Hematopoietic multipotent progenitor cell treated with erythropoietin and hydrocortisone succinate and interleukin-3 and kit ligand, for 4 days (in vitro differentiated cells): ENCODE measurements around the gene CA5A.
"Not testable (repeated sequence)": the region's sequence is repeated elsewhere in the genome, so short reads cannot be mapped to it uniquely, and the experiment has no call there.

Experiments used
- DNase-seq: peaks from one replicate; pipeline ENCODE4 v3.0.0-alpha.2; 2015

Gene CA5A

DNA sequence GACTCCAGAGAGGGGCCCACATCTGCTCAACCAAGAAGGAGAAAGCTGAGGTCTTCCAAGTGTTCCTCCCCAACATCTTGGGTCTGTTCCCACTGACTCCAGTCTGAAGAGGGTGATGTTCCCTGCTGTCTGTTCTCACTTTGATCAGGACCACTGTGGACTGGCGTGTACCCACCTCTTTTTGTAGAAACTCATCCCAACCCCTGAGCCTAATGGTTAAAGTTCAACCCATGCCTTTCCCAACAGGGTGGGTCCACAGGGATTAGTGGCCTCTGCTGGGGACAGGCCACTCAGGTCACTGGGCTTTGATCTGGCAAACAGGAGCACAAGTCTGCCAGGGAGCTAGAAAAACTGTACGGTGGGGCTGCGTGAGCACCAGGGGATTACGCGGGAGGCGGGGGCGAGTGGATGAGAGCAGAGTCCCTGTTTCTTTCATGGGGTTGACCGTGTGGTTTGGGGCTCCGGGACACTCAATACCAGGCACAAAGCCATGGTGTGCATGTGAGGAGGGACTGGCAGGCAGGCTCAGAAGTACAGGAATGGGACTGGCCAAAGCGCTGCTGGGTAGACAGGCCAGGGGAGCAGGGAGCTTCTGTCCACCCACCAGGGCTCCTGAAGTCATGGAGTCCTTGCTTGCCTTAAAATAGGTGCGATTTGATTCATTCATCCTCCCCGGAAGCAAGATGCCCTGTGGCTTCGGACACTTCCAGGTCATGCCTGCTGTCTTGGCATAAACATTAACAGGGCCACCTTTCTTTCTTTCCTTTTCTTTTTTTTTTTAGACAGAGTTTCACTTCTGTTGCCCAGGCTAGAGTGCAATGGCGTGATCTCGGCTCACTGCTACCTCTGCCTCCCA, at the start of gene CA5A:
Gene CA5A, minus strand, starts transcription at position 155 of the 856 bp plus-strand sequence. Its CDS starts 79 bp downstream, at position 76.
- no peak for DNase-seq

DNA sequence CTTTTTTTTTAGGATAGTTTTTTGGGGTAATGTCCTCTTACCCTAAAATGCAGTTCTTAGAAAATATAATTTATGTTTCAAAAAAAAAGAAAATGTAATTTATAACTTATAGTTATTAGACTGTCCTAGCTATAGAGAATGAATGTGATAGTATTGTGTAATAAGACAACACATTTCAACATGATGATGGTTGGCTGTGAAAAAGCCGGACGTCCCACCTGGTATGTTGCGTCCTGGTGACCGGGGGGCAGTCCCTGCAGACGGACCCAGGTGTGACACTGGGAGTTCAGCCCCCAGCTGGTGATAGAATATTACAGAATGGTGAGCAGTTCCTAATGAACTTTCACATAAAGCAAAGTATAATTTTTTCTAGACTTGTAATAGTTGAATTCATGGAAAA, 49.2 kb upstream of the CA5A start:
- not testable (repeated sequence) for DNase-seq

- DNase-seq: no peak
These were observed 48.4 kb upstream of the CA5A start for GRCh38 chr16:87984632-87985267.

GRCh38 chr16:87984180-87984579, 47.9 kb upstream of the CA5A start:
- DNase-seq: not testable (repeated sequence)

- DNase-seq: not testable (repeated sequence)
These were observed 47.4 kb upstream of the CA5A start for GRCh38 chr16:87983737-87984097.

DNA sequence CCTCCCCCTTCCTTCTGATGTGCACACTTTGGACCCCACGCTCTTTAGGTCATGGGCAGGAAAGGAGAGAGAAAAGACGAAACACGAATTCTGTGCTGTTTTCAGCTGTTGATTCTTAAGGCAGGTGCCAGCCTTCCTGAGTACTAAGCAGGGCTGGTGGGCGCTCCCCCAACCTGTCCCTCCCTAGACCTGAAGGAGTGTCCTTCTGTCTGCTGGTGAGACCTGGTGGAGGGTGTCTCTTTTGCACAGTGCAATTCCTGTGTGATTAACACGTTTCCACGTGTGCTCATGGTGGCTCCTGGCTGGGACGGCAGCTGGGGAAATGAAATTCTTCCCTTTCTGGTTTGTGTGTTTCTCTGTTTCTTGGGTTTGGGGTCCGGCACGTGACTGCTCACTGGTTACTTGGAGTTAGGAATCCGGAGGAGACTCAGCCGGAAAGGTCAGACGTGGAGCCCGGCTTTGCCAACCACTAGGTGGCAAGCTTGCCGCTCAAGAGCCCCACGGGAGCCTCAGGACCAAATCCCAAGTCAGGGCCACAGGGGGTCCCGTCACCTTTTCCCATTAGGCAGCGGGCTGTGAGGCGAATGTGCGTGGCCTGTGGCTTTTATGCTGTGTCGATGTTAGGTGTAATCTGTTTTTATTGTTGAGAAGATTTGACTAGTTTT, 46.9 kb upstream of the CA5A start:
- DNase-seq: not testable (repeated sequence)

GRCh38 chr16:87982581-87983041, 46.3 kb upstream of the CA5A start:
- DNase-seq: no peak

GRCh38 chr16:87981376-87981775, 45.0 kb upstream of the CA5A start:
- not testable (repeated sequence) for DNase-seq

GRCh38 chr16:87979911-87980630, 43.7 kb upstream of the CA5A start:
- DNase-seq: not testable (repeated sequence)

DNA sequence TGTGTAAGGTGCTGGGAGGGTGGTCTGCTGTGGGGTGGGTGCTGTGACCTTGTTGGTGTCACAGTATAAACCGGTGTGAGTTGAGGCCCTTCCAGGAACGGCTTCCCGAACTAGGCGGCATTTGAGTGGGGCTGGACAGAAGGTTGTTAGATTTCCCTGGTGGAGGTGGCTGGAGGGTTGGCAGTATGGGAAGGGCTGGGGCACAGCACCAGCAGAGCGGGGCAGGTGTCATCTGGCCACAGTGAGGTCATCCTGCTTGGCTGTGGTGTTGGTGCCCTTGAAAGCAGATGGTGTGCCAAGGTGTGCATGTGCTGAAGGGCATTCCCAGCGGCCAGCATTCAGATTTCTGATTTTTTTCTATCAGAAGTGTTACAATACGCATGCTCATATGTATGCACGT, 43.0 kb upstream of the CA5A start:
- no peak for DNase-seq

- no peak for DNase-seq
These were observed 41.8 kb upstream of the CA5A start for GRCh38 chr16:87978127-87978526.

DNA sequence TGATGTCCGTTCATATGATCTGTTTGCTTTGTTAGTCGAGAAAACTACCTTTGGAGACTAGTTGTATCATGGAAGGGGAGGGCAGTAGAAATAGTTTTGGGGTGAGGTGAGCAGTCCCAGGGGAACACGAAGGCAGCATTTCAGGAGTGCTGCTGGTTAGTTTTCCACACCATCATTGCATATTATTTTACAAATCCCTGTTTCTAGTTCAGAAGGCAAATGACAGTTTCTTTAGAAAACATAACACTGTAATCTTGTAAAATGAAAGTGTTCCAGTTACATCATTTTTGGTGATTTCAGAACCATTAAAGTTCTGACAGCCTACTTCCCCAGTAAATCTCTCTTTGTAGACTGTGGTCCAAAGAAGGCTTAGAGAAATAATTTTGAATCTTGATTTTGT, 40.3 kb upstream of the CA5A start:
- DNase-seq: no peak

- DNase-seq: no peak
These were observed 37.8 kb upstream of the CA5A start for GRCh38 chr16:87974178-87974577.

GRCh38 chr16:87973717-87974116, 37.4 kb upstream of the CA5A start:
- DNase-seq: no peak

- no peak for DNase-seq
These were observed 35.6 kb upstream of the CA5A start for GRCh38 chr16:87971933-87972332.

DNA sequence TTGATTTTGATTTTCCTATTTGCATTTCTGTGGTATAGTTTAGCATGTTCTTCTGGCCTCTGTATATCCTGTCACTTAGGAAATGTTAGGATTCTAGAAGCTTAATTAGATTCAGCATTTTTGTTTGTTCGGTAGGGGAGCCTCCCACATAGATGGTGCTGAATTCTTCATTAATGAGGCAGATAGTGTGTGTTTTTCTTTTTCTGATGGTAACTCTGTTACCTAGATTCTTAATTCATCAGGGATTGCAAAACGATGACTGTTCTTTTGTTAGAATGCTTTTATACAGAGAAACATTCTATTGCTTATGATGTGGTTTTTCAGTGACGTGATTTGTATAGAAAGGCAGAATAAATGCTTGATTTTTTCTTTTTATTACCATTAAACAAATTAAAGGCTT, 33.9 kb upstream of the CA5A start:
- no peak for DNase-seq

- DNase-seq: no peak
These were observed 32.2 kb upstream of the CA5A start for GRCh38 chr16:87968541-87968940.

GRCh38 chr16:87966685-87967185, 30.4 kb upstream of the CA5A start:
- peak; percentile 49 for DNase-seq

GRCh38 chr16:87966064-87966645, 29.8 kb upstream of the CA5A start:
- DNase-seq: no peak

DNA sequence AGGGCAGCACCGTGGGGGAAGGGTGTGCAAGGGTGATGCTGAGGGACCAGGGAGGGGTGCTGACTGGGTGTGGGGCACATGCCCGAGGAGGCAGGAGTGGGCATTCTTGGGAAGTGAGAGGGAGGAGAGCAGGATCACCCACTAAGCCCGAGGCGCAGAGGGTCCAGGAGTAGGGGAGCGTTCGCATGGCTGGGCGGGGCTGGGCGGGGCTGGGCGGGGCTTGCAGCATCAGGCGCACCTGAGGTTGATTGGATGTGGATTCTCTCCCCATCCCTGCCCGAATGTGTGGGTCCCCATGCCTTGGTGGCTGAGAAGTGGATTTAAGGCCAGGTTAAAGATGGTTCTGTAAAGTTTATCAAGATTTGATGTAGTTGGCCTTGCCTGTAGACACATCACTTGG, 29.1 kb upstream of the CA5A start:
- no peak for DNase-seq

- no peak for DNase-seq
These were observed 27.8 kb upstream of the CA5A start for GRCh38 chr16:87964049-87964659.

GRCh38 chr16:87963400-87963799, 27.1 kb upstream of the CA5A start:
- DNase-seq: peak; percentile 53
